SK-N-SH treated with all-trans-retinoic acid at 6 μM for 48 hours (cell line): ENCODE results near the gene VEPH1.
A peak's percentile ranks its signal among the peaks of the same experiment; 100 is the strongest.

ENCODE experiments used
- ATAC-seq: fragments of 200-7000 bp; cut with Tn5 transposase; 3 replicates; pipeline ENCODE4 v1.9.1; 2020; ENCODE audit warnings: mild to moderate bottlenecking, moderate library complexity
- ARNTL ChIP-seq: fragments of 450-650 bp; formaldehyde crosslinking; IDR thresholded peaks from 2 replicates; pipeline ENCODE4 v1.5.0; 2020; ENCODE audit warnings: low read depth, mild to moderate bottlenecking, moderate library complexity, borderline replicate concordance
- BACH2 ChIP-seq: fragments of 250-450 bp; sonication (Bioruptor Pico); IDR thresholded peaks from 2 replicates; pipeline ENCODE4 v1.9.0; 2021; ENCODE audit warnings: mild to moderate bottlenecking, borderline replicate concordance
- CSDC2 ChIP-seq: fragments of 250-450 bp; sonication (Bioruptor Pico); IDR thresholded peaks from 2 replicates; pipeline ENCODE4 v1.5.0; 2020; ENCODE audit warnings: mild to moderate bottlenecking, moderate library complexity
- ESRRG ChIP-seq: fragments of 250-450 bp; sonication (Bioruptor Pico); IDR thresholded peaks from 2 replicates; pipeline ENCODE4 v1.6.1; 2021; ENCODE audit warnings: mild to moderate bottlenecking
- GLIS3 ChIP-seq: fragments of 250-450 bp; sonication (Bioruptor Pico); IDR thresholded peaks from 2 replicates; pipeline ENCODE4 v1.5.0; 2020; ENCODE audit warnings: mild to moderate bottlenecking, moderate library complexity
- ISL1 ChIP-seq: fragments of 250-450 bp; sonication (Bioruptor Pico); IDR thresholded peaks from 2 replicates; pipeline ENCODE4 v2.1.2; 2022; ENCODE audit warnings: mild to moderate bottlenecking, moderate library complexity
- OSR1 ChIP-seq: fragments of 250-450 bp; sonication (Bioruptor Pico); IDR thresholded peaks from 2 replicates; pipeline ENCODE4 v1.8.0; 2022; ENCODE audit warnings: moderate library complexity, mild to moderate bottlenecking, inconsistent platforms
- PPARA ChIP-seq: fragments of 250-450 bp; sonication (Bioruptor Pico); IDR thresholded peaks from 2 replicates; pipeline ENCODE4 v1.5.0; 2020; ENCODE audit warnings: mild to moderate bottlenecking, borderline replicate concordance
- RARB ChIP-seq: fragments of 250-450 bp; sonication (Bioruptor Pico); IDR thresholded peaks from 2 replicates; pipeline ENCODE4 v1.8.0; 2021; ENCODE audit warnings: mild to moderate bottlenecking, moderate library complexity
- SNAI2 ChIP-seq: fragments of 250-450 bp; sonication (Bioruptor Pico); IDR thresholded peaks from 2 replicates; pipeline ENCODE4 v1.5.0; 2020; ENCODE audit warnings: mild to moderate bottlenecking, moderate library complexity
- TCF4 ChIP-seq: fragments of 250-450 bp; sonication (Bioruptor Pico); IDR thresholded peaks from 2 replicates; pipeline ENCODE4 v1.8.0; 2021; ENCODE audit warnings: mild to moderate bottlenecking, moderate library complexity, borderline replicate concordance
- TOX ChIP-seq: fragments of 250-450 bp; sonication (Bioruptor Pico); IDR thresholded peaks from 2 replicates; pipeline ENCODE4 v1.8.0; 2021; ENCODE audit warnings: mild to moderate bottlenecking, moderate library complexity, borderline replicate concordance
- ZC3H10 ChIP-seq: fragments of 250-450 bp; sonication (Bioruptor Pico); IDR thresholded peaks from 2 replicates; pipeline ENCODE4 v1.5.1; 2021; ENCODE audit warnings: mild to moderate bottlenecking, moderate library complexity
- ZFP3 ChIP-seq: fragments of 250-450 bp; sonication (Bioruptor Pico); IDR thresholded peaks from 2 replicates; pipeline ENCODE4 v1.5.0; 2020; ENCODE audit warnings: mild to moderate bottlenecking, moderate library complexity
- ZFP30 ChIP-seq: fragments of 450-650 bp; formaldehyde crosslinking; IDR thresholded peaks from 2 replicates; pipeline ENCODE4 v1.5.0; 2022; ENCODE audit warnings: mild to moderate bottlenecking, moderate library complexity
- ZNF565 ChIP-seq: fragments of 450-650 bp; formaldehyde crosslinking; conservative IDR thresholded peaks from 2 replicates; pipeline ENCODE4 v1.5.0; 2020; ENCODE audit warnings: low read depth, mild to moderate bottlenecking, moderate library complexity
- ZNF70 ChIP-seq: fragments of 450-650 bp; formaldehyde crosslinking; IDR thresholded peaks from 2 replicates; pipeline ENCODE4 v1.5.0; 2020; ENCODE audit warnings: mild to moderate bottlenecking, moderate library complexity
- ZNF8 ChIP-seq: fragments of 450-650 bp; formaldehyde crosslinking; IDR thresholded peaks from 2 replicates; pipeline ENCODE4 v1.5.0; 2020; ENCODE audit warnings: mild to moderate bottlenecking, moderate library complexity
- TF ChIP-seq, protein P1 (sequence below): fragments of 250-450 bp; sonication (Bioruptor Pico); IDR thresholded peaks from 2 replicates; pipeline ENCODE4 v1.8.0; 2020; ENCODE audit warnings: mild to moderate bottlenecking, moderate library complexity, borderline replicate concordance
- TF ChIP-seq, protein P2 (sequence below): fragments of 250-450 bp; sonication (Bioruptor Pico); IDR thresholded peaks from 2 replicates; pipeline ENCODE4 v1.5.0; 2020; ENCODE audit warnings: mild to moderate bottlenecking, moderate library complexity
- TF ChIP-seq, protein P3 (sequence below): fragments of 250-450 bp; sonication (Bioruptor Pico); IDR thresholded peaks from 2 replicates; pipeline ENCODE4 v1.5.1; 2020; ENCODE audit warnings: low read depth, mild to moderate bottlenecking, moderate library complexity
- TF ChIP-seq, protein P4 (sequence below): fragments of 250-450 bp; sonication (Bioruptor Pico); IDR thresholded peaks from 2 replicates; pipeline ENCODE4 v1.5.1; 2021; ENCODE audit warnings: mild to moderate bottlenecking, moderate library complexity

The VEPH1 gene

DNA sequence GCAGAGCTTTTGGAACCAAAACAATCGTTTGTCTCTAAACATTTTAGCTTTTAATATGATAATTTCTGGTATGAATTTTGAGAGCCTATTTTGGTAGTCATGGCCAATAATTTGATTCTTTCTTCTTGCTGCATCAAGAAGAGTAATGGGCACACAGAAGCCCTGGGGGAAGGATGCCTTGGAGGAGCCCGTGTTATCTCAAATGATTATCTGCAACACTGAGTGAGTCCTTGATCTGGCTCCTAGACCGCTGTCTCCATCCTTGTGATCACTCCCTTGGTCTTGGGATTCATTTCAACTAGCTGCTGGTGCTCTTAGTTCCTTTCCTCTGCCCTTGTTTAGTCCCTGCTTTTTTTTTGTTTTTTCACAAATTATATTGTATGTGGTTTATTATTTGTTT is 265.3 kb downstream of the VEPH1 start:
- TF ChIP-seq, protein P1, sequence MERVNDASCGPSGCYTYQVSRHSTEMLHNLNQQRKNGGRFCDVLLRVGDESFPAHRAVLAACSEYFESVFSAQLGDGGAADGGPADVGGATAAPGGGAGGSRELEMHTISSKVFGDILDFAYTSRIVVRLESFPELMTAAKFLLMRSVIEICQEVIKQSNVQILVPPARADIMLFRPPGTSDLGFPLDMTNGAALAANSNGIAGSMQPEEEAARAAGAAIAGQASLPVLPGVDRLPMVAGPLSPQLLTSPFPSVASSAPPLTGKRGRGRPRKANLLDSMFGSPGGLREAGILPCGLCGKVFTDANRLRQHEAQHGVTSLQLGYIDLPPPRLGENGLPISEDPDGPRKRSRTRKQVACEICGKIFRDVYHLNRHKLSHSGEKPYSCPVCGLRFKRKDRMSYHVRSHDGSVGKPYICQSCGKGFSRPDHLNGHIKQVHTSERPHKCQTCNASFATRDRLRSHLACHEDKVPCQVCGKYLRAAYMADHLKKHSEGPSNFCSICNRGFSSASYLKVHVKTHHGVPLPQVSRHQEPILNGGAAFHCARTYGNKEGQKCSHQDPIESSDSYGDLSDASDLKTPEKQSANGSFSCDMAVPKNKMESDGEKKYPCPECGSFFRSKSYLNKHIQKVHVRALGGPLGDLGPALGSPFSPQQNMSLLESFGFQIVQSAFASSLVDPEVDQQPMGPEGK (CRISPR knock-in tag): no peak
- TF ChIP-seq TCF4: no peak
- no peak for TF ChIP-seq ZNF70 (CRISPR knock-in tag)
- TF ChIP-seq CSDC2 (CRISPR knock-in tag): no peak
- no peak for TF ChIP-seq RARB
- TF ChIP-seq, protein P2, sequence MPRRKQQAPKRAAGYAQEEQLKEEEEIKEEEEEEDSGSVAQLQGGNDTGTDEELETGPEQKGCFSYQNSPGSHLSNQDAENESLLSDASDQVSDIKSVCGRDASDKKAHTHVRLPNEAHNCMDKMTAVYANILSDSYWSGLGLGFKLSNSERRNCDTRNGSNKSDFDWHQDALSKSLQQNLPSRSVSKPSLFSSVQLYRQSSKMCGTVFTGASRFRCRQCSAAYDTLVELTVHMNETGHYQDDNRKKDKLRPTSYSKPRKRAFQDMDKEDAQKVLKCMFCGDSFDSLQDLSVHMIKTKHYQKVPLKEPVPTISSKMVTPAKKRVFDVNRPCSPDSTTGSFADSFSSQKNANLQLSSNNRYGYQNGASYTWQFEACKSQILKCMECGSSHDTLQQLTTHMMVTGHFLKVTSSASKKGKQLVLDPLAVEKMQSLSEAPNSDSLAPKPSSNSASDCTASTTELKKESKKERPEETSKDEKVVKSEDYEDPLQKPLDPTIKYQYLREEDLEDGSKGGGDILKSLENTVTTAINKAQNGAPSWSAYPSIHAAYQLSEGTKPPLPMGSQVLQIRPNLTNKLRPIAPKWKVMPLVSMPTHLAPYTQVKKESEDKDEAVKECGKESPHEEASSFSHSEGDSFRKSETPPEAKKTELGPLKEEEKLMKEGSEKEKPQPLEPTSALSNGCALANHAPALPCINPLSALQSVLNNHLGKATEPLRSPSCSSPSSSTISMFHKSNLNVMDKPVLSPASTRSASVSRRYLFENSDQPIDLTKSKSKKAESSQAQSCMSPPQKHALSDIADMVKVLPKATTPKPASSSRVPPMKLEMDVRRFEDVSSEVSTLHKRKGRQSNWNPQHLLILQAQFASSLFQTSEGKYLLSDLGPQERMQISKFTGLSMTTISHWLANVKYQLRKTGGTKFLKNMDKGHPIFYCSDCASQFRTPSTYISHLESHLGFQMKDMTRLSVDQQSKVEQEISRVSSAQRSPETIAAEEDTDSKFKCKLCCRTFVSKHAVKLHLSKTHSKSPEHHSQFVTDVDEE: no peak
- no peak for TF ChIP-seq BACH2 (CRISPR knock-in tag)
- no peak for TF ChIP-seq ESRRG (CRISPR knock-in tag)
- TF ChIP-seq ZNF565: no peak
- no peak for TF ChIP-seq ZC3H10 (CRISPR knock-in tag)
- no peak for TF ChIP-seq ISL1 (CRISPR knock-in tag)
- TF ChIP-seq OSR1 (CRISPR knock-in tag): no peak
- no peak for TF ChIP-seq ARNTL (CRISPR knock-in tag)
- TF ChIP-seq TOX (CRISPR knock-in tag): no peak
- no peak for TF ChIP-seq ZFP30
- no peak for TF ChIP-seq ZNF8 (CRISPR knock-in tag)
- TF ChIP-seq GLIS3 (CRISPR knock-in tag): no peak
- no peak for TF ChIP-seq SNAI2
- no peak for TF ChIP-seq ZFP3 (CRISPR knock-in tag)
- TF ChIP-seq PPARA: no peak
- peak; percentile 12; the same call in 1 of the 3 replicates for ATAC-seq

DNA sequence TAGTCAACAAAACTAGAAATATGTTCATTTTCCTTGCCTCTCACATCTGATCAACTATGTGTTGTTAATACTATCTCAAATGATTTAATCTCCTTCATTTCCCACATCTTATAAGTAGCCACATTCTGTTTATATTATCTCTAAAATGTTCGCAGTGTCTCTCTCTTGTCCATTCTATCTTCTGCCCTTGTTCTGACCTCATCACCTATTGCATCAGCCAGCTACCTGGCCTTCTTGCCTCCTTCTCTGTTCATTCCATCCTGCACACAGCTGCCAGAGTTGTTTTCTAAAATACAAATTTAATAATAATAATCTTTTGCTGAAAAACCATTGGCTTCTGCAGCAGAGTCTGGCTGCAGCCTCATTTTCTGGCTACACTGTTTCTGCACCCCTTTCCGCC is 267.9 kb downstream of the VEPH1 start:
- TF ChIP-seq CSDC2 (CRISPR knock-in tag) (no peak), TOX (CRISPR knock-in tag) (no peak), GLIS3 (CRISPR knock-in tag) (no peak), ESRRG (CRISPR knock-in tag) (no peak), SNAI2 (no peak), PPARA (no peak), RARB (no peak), ZNF565 (no peak), OSR1 (CRISPR knock-in tag) (no peak), TCF4 (no peak), ISL1 (CRISPR knock-in tag) (no peak), ZFP30 (no peak)
- TF ChIP-seq, protein P1 (CRISPR knock-in tag): no peak
- TF ChIP-seq, protein P3, sequence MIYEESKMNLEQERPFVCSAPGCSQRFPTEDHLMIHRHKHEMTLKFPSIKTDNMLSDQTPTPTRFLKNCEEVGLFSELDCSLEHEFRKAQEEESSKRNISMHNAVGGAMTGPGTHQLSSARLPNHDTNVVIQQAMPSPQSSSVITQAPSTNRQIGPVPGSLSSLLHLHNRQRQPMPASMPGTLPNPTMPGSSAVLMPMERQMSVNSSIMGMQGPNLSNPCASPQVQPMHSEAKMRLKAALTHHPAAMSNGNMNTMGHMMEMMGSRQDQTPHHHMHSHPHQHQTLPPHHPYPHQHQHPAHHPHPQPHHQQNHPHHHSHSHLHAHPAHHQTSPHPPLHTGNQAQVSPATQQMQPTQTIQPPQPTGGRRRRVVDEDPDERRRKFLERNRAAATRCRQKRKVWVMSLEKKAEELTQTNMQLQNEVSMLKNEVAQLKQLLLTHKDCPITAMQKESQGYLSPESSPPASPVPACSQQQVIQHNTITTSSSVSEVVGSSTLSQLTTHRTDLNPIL (CRISPR knock-in tag): no peak
- TF ChIP-seq, protein P4, sequence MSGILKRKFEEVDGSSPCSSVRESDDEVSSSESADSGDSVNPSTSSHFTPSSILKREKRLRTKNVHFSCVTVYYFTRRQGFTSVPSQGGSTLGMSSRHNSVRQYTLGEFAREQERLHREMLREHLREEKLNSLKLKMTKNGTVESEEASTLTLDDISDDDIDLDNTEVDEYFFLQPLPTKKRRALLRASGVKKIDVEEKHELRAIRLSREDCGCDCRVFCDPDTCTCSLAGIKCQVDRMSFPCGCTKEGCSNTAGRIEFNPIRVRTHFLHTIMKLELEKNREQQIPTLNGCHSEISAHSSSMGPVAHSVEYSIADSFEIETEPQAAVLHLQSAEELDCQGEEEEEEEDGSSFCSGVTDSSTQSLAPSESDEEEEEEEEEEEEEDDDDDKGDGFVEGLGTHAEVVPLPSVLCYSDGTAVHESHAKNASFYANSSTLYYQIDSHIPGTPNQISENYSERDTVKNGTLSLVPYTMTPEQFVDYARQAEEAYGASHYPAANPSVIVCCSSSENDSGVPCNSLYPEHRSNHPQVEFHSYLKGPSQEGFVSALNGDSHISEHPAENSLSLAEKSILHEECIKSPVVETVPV (CRISPR knock-in tag): no peak
- TF ChIP-seq, protein P2: no peak

More for the DNA sequence above, 267.9 kb downstream of the VEPH1 start:
- ATAC-seq: no peak
